Smooth muscle cell (in vitro differentiated cells): ENCODE results near the gene MRPL45. TPM values are rescaled to one million over a fixed set of nuclear protein-coding genes. Genes with fewer than 3 reads are reported as not detected.
A peak's percentile ranks its signal among the peaks of the same experiment; 100 is the strongest.

Experiments
- DNase-seq: peaks from one replicate; lab custom pipeline; 2025; ENCODE audit not compliant: unreplicated experiment; lab: John Stamatoyannopoulos, UW
- H2AFZ ChIP-seq: fragments of 200-600 bp; sonication (generic); 2 replicates; pipeline ENCODE4 v1.6.0; 2016; ENCODE audit warnings: antibody characterized with exemption, low read depth, mild to moderate bottlenecking
- H3F3A ChIP-seq: fragments of 200-600 bp; sonication (generic); 2 replicates; pipeline ENCODE4 v1.6.0; 2017; ENCODE audit warnings: antibody characterized with exemption, low read depth
- H3K27ac ChIP-seq: fragments of 200-600 bp; sonication (generic); 2 replicates; pipeline ENCODE4 v1.5.1; 2016; ENCODE audit warnings: low read depth, mild to moderate bottlenecking
- H3K27me3 ChIP-seq: fragments of 200-600 bp; sonication (generic); 2 replicates; pipeline ENCODE4 v1.6.1; 2016; ENCODE audit warnings: low read depth, mild to moderate bottlenecking
- H3K36me3 ChIP-seq: fragments of 200-600 bp; sonication (generic); 2 replicates; pipeline ENCODE4 v1.5.1; 2016; ENCODE audit warnings: low read depth
- H3K4me1 ChIP-seq: fragments of 200-600 bp; sonication (generic); 2 replicates; pipeline ENCODE4 v1.5.1; 2016; ENCODE audit warnings: low read depth
- H3K4me2 ChIP-seq: fragments of 200-600 bp; sonication (generic); 2 replicates; pipeline ENCODE4 v1.6.0; 2016; ENCODE audit warnings: mild to moderate bottlenecking
- H3K4me3 ChIP-seq: fragments of 200-600 bp; sonication (generic); 2 replicates; pipeline ENCODE4 v1.5.1; 2016; ENCODE audit warnings: mild to moderate bottlenecking
- H3K79me2 ChIP-seq: fragments of 200-600 bp; sonication (generic); 2 replicates; pipeline ENCODE4 v1.6.0; 2016; ENCODE audit warnings: low read depth, mild to moderate bottlenecking
- H3K9ac ChIP-seq: fragments of 200-600 bp; sonication (generic); 2 replicates; pipeline ENCODE4 v1.6.0; 2016; ENCODE audit warnings: low read depth
- H3K9me3 ChIP-seq: fragments of 200-600 bp; sonication (generic); replicated peaks from 2 replicates; pipeline ENCODE4 v1.5.1; 2016; ENCODE audit warnings: low read depth
- H4K20me1 ChIP-seq: fragments of 200-600 bp; sonication (generic); 2 replicates; pipeline ENCODE4 v1.6.0; 2016; ENCODE audit warnings: low read depth
- CTCF ChIP-seq: fragments of 200-600 bp; sonication (generic); IDR thresholded peaks from 2 replicates; pipeline ENCODE4 v1.5.1; 2017; ENCODE audit warnings: borderline replicate concordance, mild to moderate bottlenecking, antibody characterized with exemption; ENCODE audit not compliant: insufficient read depth, poor library complexity, severe bottlenecking
- WGBS: methylation state at CpG from one replicate; pipeline ENCODE4 v1.1.7; 2016; ENCODE audit warnings: low lambda C conversion rate; 5-methylcytosine and 5-hydroxymethylcytosine counted together
- polyA plus RNA-seq: library from polyadenylated mRNA; unstranded; fragments of >200 nt; fragmentation: Nextera tagmentation; extraction: Ambion mirVana; gene quantifications from 2 replicates; pipeline ENCODE4 v1.2.1, GENCODE V29; 2016
- total RNA-seq: library from RNA; depleted of rRNA; stranded (reverse); fragments of >200 nt; gene quantifications from 2 replicates; pipeline ENCODE4 v1.2.3, GENCODE V29; 2014

Gene MRPL45
- total and polyA plus RNA-seq, 2 experiments from 2014 or later = 25.0 to 30.6 TPM

GRCh38 chr17:38344420-38344745 is 47.4 kb downstream of the MRPL45 start:
- H3K36me3 ChIP-seq = no peaks in the 10 kb centered on the region
- no peaks in the 10 kb centered on the region for H3K4me1 ChIP-seq
- H2AFZ ChIP-seq = no peak overlapping the region
- H3K27ac ChIP-seq = no peak overlapping the region
- H3K27me3 ChIP-seq = no peaks in the 10 kb centered on the region
- H3K79me2 ChIP-seq = no peaks in the 10 kb centered on the region
- H3F3A ChIP-seq = no peaks in the 10 kb centered on the region
- H4K20me1 ChIP-seq = no peaks in the 10 kb centered on the region
- WGBS = 84% methylated on average over 3 of the region's 3 CpGs
- H3K4me3 ChIP-seq = no peak overlapping the region
- DNase-seq = no peak
- H3K9ac ChIP-seq = no peak overlapping the region
- H3K9me3 ChIP-seq = no peaks in the 10 kb centered on the region
- TF ChIP-seq CTCF = no peak
- H3K4me2 ChIP-seq = no peak overlapping the region

- Histone ChIP-seq H3F3A (no peaks in the 10 kb centered on the region), H3K36me3 (no peaks in the 10 kb centered on the region), H3K4me1 (no peaks in the 10 kb centered on the region), H3K27me3 (no peaks in the 10 kb centered on the region), H4K20me1 (no peaks in the 10 kb centered on the region), H3K79me2 (no peaks in the 10 kb centered on the region), H3K27ac (no peak overlapping the region), H3K9ac (no peak overlapping the region), H3K9me3 (no peaks in the 10 kb centered on the region), H3K4me2 (no peak overlapping the region), H2AFZ (no peak overlapping the region), H3K4me3 (no peak overlapping the region)
- 94% methylated on average over 7 of the region's 7 CpGs for WGBS
- DNase-seq = no peak
- TF ChIP-seq CTCF = no peak
Observed at GRCh38 chr17:38345743-38346142, 48.8 kb downstream of the MRPL45 start.

GRCh38 chr17:38349097-38349730 is 52.2 kb downstream of the MRPL45 start:
- Histone ChIP-seq H3K9me3 (no peaks in the 10 kb centered on the region), H3K4me2 (no peak overlapping the region), H4K20me1 (peaks cover 18% of the 10 kb centered on the region), H3F3A (no peaks in the 10 kb centered on the region), H3K79me2 (peaks cover 21% of the 10 kb centered on the region), H3K9ac (no peak overlapping the region), H3K27me3 (no peaks in the 10 kb centered on the region), H2AFZ (no peak overlapping the region), H3K36me3 (no peaks in the 10 kb centered on the region), H3K4me1 (peaks cover 11% of the 10 kb centered on the region), H3K4me3 (no peak overlapping the region), H3K27ac (no peak overlapping the region)
- peak; percentile 80 for TF ChIP-seq CTCF
- WGBS = 17% methylated on average over 8 of the region's 8 CpGs
- DNase-seq = peak; percentile 39

- 93% methylated on average over 2 of the region's 2 CpGs for whole genome bisulfite sequencing
- no peak overlapping the region for H3K9ac ChIP-seq
Observed at GRCh38 chr17:38350035-38350434, 53.1 kb downstream of the MRPL45 start.

More at GRCh38 chr17:38350035-38350434, 53.1 kb downstream of the MRPL45 start:
- TF ChIP-seq CTCF = no peak
- Histone ChIP-seq H3K27ac (no peak overlapping the region), H3K79me2 (peaks cover 30% of the 10 kb centered on the region), H4K20me1 (peaks cover 26% of the 10 kb centered on the region), H3K4me2 (no peak overlapping the region), H3F3A (no peaks in the 10 kb centered on the region), H3K27me3 (no peaks in the 10 kb centered on the region), H3K4me3 (no peak overlapping the region), H2AFZ (no peak overlapping the region), H3K36me3 (no peaks in the 10 kb centered on the region), H3K4me1 (peaks cover 17% of the 10 kb centered on the region), H3K9me3 (no peaks in the 10 kb centered on the region)
- DNase-seq = no peak
